HepG2 (cell line): Measurements from ENCODE around the gene BLVRB. TPM values are rescaled to one million over a fixed set of nuclear protein-coding genes. Genes with fewer than 3 reads are reported as not detected.

Source experiments
- ATAC-seq: fragments of 200-7000 bp; cut with Tn5 transposase; 3 replicates; pipeline ENCODE4 v1.9.1; 2020; ENCODE audit warnings: mild to moderate bottlenecking, moderate library complexity
- BruUV-seq: library from RNA; stranded (reverse); fragments of 400-500 nt; replicated peaks from 2 replicates; lab custom pipeline; 2021; lab: Mats Ljungman, UMichigan
- CTCF ChIA-PET: fragments of 300-600 bp; formaldehyde crosslinking; extraction: SDS; loops from one replicate; lab custom pipeline; 2021; ENCODE audit warnings: low total read pairs, inconsistent platforms, low intra/inter-chr PET ratio; lab: Yijun Ruan, JAX
- POLR2A ChIA-PET: fragments of 350-600 bp; sonication (Branson Sonifier 250); formaldehyde crosslinking; loops from one replicate; lab custom pipeline; 2020; ENCODE audit warnings: antibody characterized with exemption, inconsistent platforms; lab: Yijun Ruan, JAX
- DNase-seq: peaks from one replicate; pipeline ENCODE4 v3.0.0-alpha.2; 2015; ENCODE audit warnings: low spot score
- FAIRE-seq: peaks from 3 replicates; lab custom pipeline; 2011; peaks lifted over from hg19 to GRCh38; lab: Jason Lieb, UNC
- H2AFZ ChIP-seq: one replicate; pipeline ENCODE4 v1.6.1; 2011; ENCODE audit warnings: low read length, inconsistent platforms
- H3K27ac ChIP-seq: fragments of 300-600 bp; 3 replicates; pipeline ENCODE4 v1.8.0; 2011; ENCODE audit warnings: mixed run types, mild to moderate bottlenecking, mixed read lengths, low read length, inconsistent platforms; ENCODE audit not compliant: insufficient read depth; ENCODE audit errors: extremely low read length
- H3K27me3 ChIP-seq, 2 experiments: fragments of 200-600 bp in 1 of 2; 2 replicates in 1 of 2; 3 replicates in 1 of 2; pipeline versions ENCODE4 v1.6.0 to v1.8.0; 2011; ENCODE audit warnings: low read length in 2 of 2, mild to moderate bottlenecking in 2 of 2, moderate library complexity in 2 of 2, inconsistent platforms in 1 of 2; ENCODE audit not compliant: insufficient read depth in 2 of 2, control insufficient read depth in 1 of 2
- H3K36me3 ChIP-seq, 2 experiments: fragments of 200-600 bp in 1 of 2; replicated peaks in 1 of 2; 2 replicates in 1 of 2; 3 replicates in 1 of 2; pipeline versions ENCODE4 v1.5.1 to v1.8.0; 2011; ENCODE audit warnings: low read length in 2 of 2, inconsistent platforms in 1 of 2; ENCODE audit not compliant: insufficient read depth in 2 of 2, control insufficient read depth in 1 of 2
- H3K4me1 ChIP-seq: 2 replicates; pipeline ENCODE4 v1.5.1; 2012; ENCODE audit warnings: low read length, inconsistent platforms; ENCODE audit not compliant: insufficient read depth
- H3K4me2 ChIP-seq: 2 replicates; pipeline ENCODE4 v1.6.0; 2011; ENCODE audit warnings: low read depth, low read length, inconsistent platforms
- H3K4me3 ChIP-seq, 3 experiments: fragments of 200-600 bp in 1 of 3; sonication (generic), shearing (Covaris generic) in 1 of 3; replicated peaks in 1 of 3; 2 replicates each; pipeline ENCODE4 v1.5.1; 2011 to 2016; ENCODE audit warnings: low read length in 3 of 3, inconsistent platforms in 2 of 3, low read depth in 2 of 3, mild to moderate bottlenecking in 2 of 3, control low read depth in 1 of 3, mixed read lengths in 1 of 3; ENCODE audit not compliant: insufficient read depth in 1 of 3
- H3K79me2 ChIP-seq: one replicate; pipeline ENCODE4 v1.6.1; 2011; ENCODE audit warnings: low read length, inconsistent platforms; ENCODE audit not compliant: insufficient read depth
- H3K9ac ChIP-seq: 2 replicates; pipeline ENCODE4 v1.6.0; 2011; ENCODE audit warnings: mild to moderate bottlenecking, low read depth, low read length, inconsistent platforms; ENCODE audit not compliant: insufficient read depth
- H3K9me3 ChIP-seq: 2 replicates; pipeline ENCODE4 v1.5.1; 2012; ENCODE audit warnings: mild to moderate bottlenecking, low read length
- H4K20me1 ChIP-seq: 2 replicates; pipeline ENCODE4 v1.6.0; 2011; ENCODE audit warnings: inconsistent platforms, mild to moderate bottlenecking, low read length, moderate library complexity; ENCODE audit not compliant: insufficient read depth
- BCL6 ChIP-seq: IDR thresholded peaks from 2 replicates; pipeline ENCODE4 v1.6.1; 2016; ENCODE audit warnings: missing genetic modification reagents, missing compliant biosample characterization
- FIP1L1 ChIP-seq: fragments of 200-400 bp; formaldehyde crosslinking; IDR thresholded peaks from 2 replicates; pipeline ENCODE4 v1.6.1; 2018; ENCODE audit warnings: low read depth, mild to moderate bottlenecking, low read length, moderate library complexity, borderline replicate concordance; ENCODE audit not compliant: insufficient read depth
- MZF1 ChIP-seq: sonication (generic); formaldehyde crosslinking; IDR thresholded peaks from 2 replicates; pipeline ENCODE4 v1.8.1; 2023; ENCODE audit warnings: mild to moderate bottlenecking, missing genetic modification reagents, borderline replicate concordance
- SNAPC4 ChIP-seq: sonication (generic); formaldehyde crosslinking; IDR thresholded peaks from 2 replicates; pipeline ENCODE4 v1.4.0; 2020; ENCODE audit warnings: mild to moderate bottlenecking, missing genetic modification reagents
- SRF ChIP-seq: IDR thresholded peaks from 2 replicates; pipeline ENCODE4 v1.6.1; 2011; ENCODE audit warnings: mild to moderate bottlenecking, low read depth, low read length, moderate library complexity
- ZBTB33 ChIP-seq: sonication (generic); formaldehyde crosslinking; IDR thresholded peaks from 2 replicates; pipeline ENCODE4 v1.4.0; 2020; ENCODE audit warnings: missing genetic modification reagents
- ZFP36L1 ChIP-seq: sonication (generic); formaldehyde crosslinking; IDR thresholded peaks from 2 replicates; pipeline ENCODE4 v1.8.0; 2022; ENCODE audit warnings: mild to moderate bottlenecking, missing genetic modification reagents, moderate library complexity
- ZNF138 ChIP-seq: sonication (generic); formaldehyde crosslinking; IDR thresholded peaks from 2 replicates; pipeline ENCODE4 v1.5.0; 2020; ENCODE audit warnings: mild to moderate bottlenecking, low read depth, missing genetic modification reagents
- ZNF7 ChIP-seq: IDR thresholded peaks from 2 replicates; pipeline ENCODE4 v1.6.1; 2016; ENCODE audit warnings: missing biosample characterization, missing genetic modification reagents
- ZNF740 ChIP-seq: sonication (generic); formaldehyde crosslinking; IDR thresholded peaks from 2 replicates; pipeline ENCODE4 v1.4.0; 2020; ENCODE audit warnings: missing genetic modification reagents
- WGBS: methylation state at CpG from one replicate; pipeline ENCODE4 v1.1.6; 2017; ENCODE audit warnings: low lambda C conversion rate; 5-methylcytosine and 5-hydroxymethylcytosine counted together
- in situ Hi-C: cut with HindIII; loops from 2 replicates; pipeline ENCODE4 v1.10.0; 2017; ENCODE audit warnings: low pct_unique_long_range_greater_than_20kb; ENCODE audit not compliant: extremely low pct_ligation_motif_present
- intact Hi-C: fragments of 100-400 bp; cut with micrococcal nuclease; formaldehyde crosslinking; loops from one replicate; pipeline ENCODE4 v1.10.0; 2022; ENCODE audit not compliant: unreplicated experiment
- polyA plus RNA-seq, 8 experiments: library from polyadenylated mRNA; depleted of rRNA in 3 of 8; stranded (reverse) in 7 of 8; unstranded in 1 of 8; fragments of >200 nt; fragmentation: Illumina TruSeq in 4 of 8; extraction: Trizol in 4 of 8; gene quantifications; 2 replicates each; pipeline versions ENCODE4 v1.2.1 to v1.2.3, GENCODE V29; 2011 to 2016; ENCODE audit warnings: low read depth in 4 of 8, missing spikeins in 1 of 8, mixed read lengths in 1 of 8; ENCODE audit not compliant: insufficient read depth in 1 of 8
- total RNA-seq, 5 experiments: library from RNA; depleted of rRNA; stranded (reverse); fragments of >200 nt; fragmentation: Illumina TruSeq; extraction: Trizol; gene quantifications; 2 replicates each; pipeline ENCODE4 v1.2.3, GENCODE V29; 2016; ENCODE audit warnings: low read depth in 1 of 5

The BLVRB gene
- total and polyA plus RNA-seq, 2 of the 13 experiments (the other 11 are each of a cell fraction or from before 2014, with no cell fraction given) = 25.9 to 51.4 TPM

- Histone ChIP-seq H3K9ac (no peak overlapping the region; the same call in 1 of the 2 replicates), H4K20me1 (no peaks in the 10 kb centered on the region), H3K27me3 (peaks cover 0 to 8% of the 10 kb centered on the region in 2 experiments; a peak in 3 of 5 replicates), H3K4me1 (peaks cover 50% of the 10 kb centered on the region), H3K4me3 (no peak overlapping the region), H3K36me3 (0 out of 5 replicates have a peak, but pooled peaks cover 0 to 2% of the 10 kb centered on the region in 2 experiments), H2AFZ (no peak overlapping the region), H3K79me2 (no peaks in the 10 kb centered on the region), H3K27ac (peak overlapping the region; percentile 61), H3K9me3 (no peaks in the 10 kb centered on the region), H3K4me2 (peak overlapping the region; percentile 54)
- ChIA-PET CTCF (no interaction called here), POLR2A (interaction anchor here (0.7 to 5.5 kb wide), 5 partner anchors 9 to 802 kb away, joined by 3 to 46 read pairs (median 4); partner anchors contain the start of genes SERTAD1 and SERTAD3)
- 27% methylated on average over 7 of the region's 7 CpGs for WGBS
- ATAC-seq (peak; percentile 14), DNase-seq (peak; percentile 59), FAIRE-seq (peak; percentile 55)
- no TSS peak for BruUV-seq
- in situ Hi-C loops (no loop called here), intact Hi-C loops (loop anchor here (10.0 kb wide), 1 partner anchor 63 kb away; no protein-coding TSS in a partner anchor)
- TF ChIP-seq BCL6 (CRISPR knock-in tag) = peak; percentile 69
- no peak for TF ChIP-seq ZBTB33 (CRISPR knock-in tag)
- TF ChIP-seq MZF1 (CRISPR knock-in tag) = no peak
- TF ChIP-seq ZFP36L1 = no peak
- TF ChIP-seq ZNF138 (CRISPR knock-in tag) = no peak
- no peak for TF ChIP-seq FIP1L1
- no peak for TF ChIP-seq ZNF7 (CRISPR knock-in tag)
- TF ChIP-seq SNAPC4 (CRISPR knock-in tag) = no peak; the same call in 1 of the 2 replicates
- no peak for TF ChIP-seq ZNF740 (CRISPR knock-in tag)
- TF ChIP-seq SRF = no peak
Observed at GRCh38 chr19:40461669-40462221, 3.8 kb downstream of the BLVRB start.
